IMR-90 (cell line): ENCODE data around the gene HOXD13. TPM values are rescaled to one million over a fixed set of nuclear protein-coding genes. Genes with fewer than 3 reads are reported as not detected.

Experiments used
- ATAC-seq: fragments of 200-7000 bp; cut with Tn5 transposase; 2 replicates; pipeline ENCODE4 v1.9.1; 2020; ENCODE audit warnings: low read depth, mild to moderate bottlenecking, moderate library complexity
- BruUV-seq: library from RNA; stranded (reverse); fragments of 400-500 nt; replicated peaks from 2 replicates; lab custom pipeline; 2021; lab: Mats Ljungman, UMichigan
- CTCF ChIA-PET: fragments of 300-600 bp; formaldehyde crosslinking; extraction: SDS; loops from one replicate; lab custom pipeline; 2021; ENCODE audit warnings: antibody characterized with exemption; lab: Yijun Ruan, JAX
- POLR2A ChIA-PET: fragments of 300-600 bp; sonication (Branson Sonifier 250); formaldehyde crosslinking; loops from one replicate; lab custom pipeline; 2022; ENCODE audit warnings: antibody characterized with exemption; ENCODE audit not compliant: unreplicated experiment; lab: Charles Lee
- DNase-seq: peaks from one replicate; pipeline ENCODE4 v3.0.0; 2013
- H2AFZ ChIP-seq: replicated peaks from 2 replicates; pipeline ENCODE3; 2013; ENCODE audit warnings: low read length, mild to moderate bottlenecking; ENCODE audit not compliant: poor library complexity
- H2AK5ac ChIP-seq: 2 replicates; pipeline ENCODE4 v1.6.1; 2013; ENCODE audit warnings: low read depth, low read length, inconsistent platforms
- H2AK9ac ChIP-seq: replicated peaks from 2 replicates; pipeline ENCODE3; 2013; ENCODE audit warnings: mild to moderate bottlenecking, low read depth, low read length, moderate library complexity; ENCODE audit not compliant: poor library complexity
- H2BK120ac ChIP-seq: 2 replicates; pipeline ENCODE4 v1.6.1; 2013; ENCODE audit warnings: low read depth, low read length, inconsistent platforms
- H2BK15ac ChIP-seq: 3 replicates; pipeline ENCODE4 v1.6.1; 2013; ENCODE audit warnings: low read depth, low read length, inconsistent platforms
- H2BK20ac ChIP-seq: 2 replicates; pipeline ENCODE4 v1.6.1; 2013; ENCODE audit warnings: low read depth, mild to moderate bottlenecking, inconsistent platforms, low read length, moderate library complexity
- H2BK5ac ChIP-seq: 2 replicates; pipeline ENCODE4 v1.6.1; 2013; ENCODE audit warnings: mild to moderate bottlenecking, low read depth, low read length, inconsistent platforms; ENCODE audit not compliant: poor library complexity, severe bottlenecking
- H3K14ac ChIP-seq: replicated peaks from 2 replicates; pipeline ENCODE4 v1.6.1; 2013; ENCODE audit warnings: low read depth, low read length, inconsistent platforms
- H3K18ac ChIP-seq: 2 replicates; pipeline ENCODE4 v1.6.1; 2013; ENCODE audit warnings: low read depth, low read length, control low read depth
- H3K23ac ChIP-seq: 2 replicates; pipeline ENCODE4 v1.6.1; 2013; ENCODE audit warnings: low read depth, low read length, inconsistent platforms
- H3K27ac ChIP-seq: 2 replicates; pipeline ENCODE4 v1.5.1; 2013; ENCODE audit warnings: mild to moderate bottlenecking, control low read depth, low read length; ENCODE audit not compliant: insufficient read depth
- H3K27me3 ChIP-seq: 2 replicates; pipeline ENCODE4 v1.6.1; 2013; ENCODE audit warnings: low read length; ENCODE audit not compliant: control insufficient read depth, insufficient read depth
- H3K36me3 ChIP-seq: 2 replicates; pipeline ENCODE4 v1.6.1; 2013; ENCODE audit warnings: low read length, mixed read lengths; ENCODE audit not compliant: control insufficient read depth, insufficient read depth
- H3K4ac ChIP-seq: 2 replicates; pipeline ENCODE4 v1.6.1; 2013; ENCODE audit warnings: low read depth, low read length, inconsistent platforms
- H3K4me1 ChIP-seq: 2 replicates; pipeline ENCODE4 v1.6.1; 2013; ENCODE audit warnings: low read length, mixed read lengths; ENCODE audit not compliant: control insufficient read depth, insufficient read depth
- H3K4me2 ChIP-seq: 2 replicates; pipeline ENCODE4 v1.6.1; 2013; ENCODE audit warnings: low read depth, mild to moderate bottlenecking, control low read depth, low read length, moderate library complexity
- H3K4me3 ChIP-seq: 2 replicates; pipeline ENCODE4 v1.5.1; 2013; ENCODE audit warnings: low read depth, mild to moderate bottlenecking, control low read depth, low read length, moderate library complexity; ENCODE audit not compliant: insufficient read depth
- H3K56ac ChIP-seq: 2 replicates; pipeline ENCODE4 v1.6.1; 2013; ENCODE audit warnings: low read length, inconsistent platforms; ENCODE audit not compliant: insufficient read depth; ENCODE audit errors: extremely low read depth
- H3K79me1 ChIP-seq, 2 experiments: 2 replicates each; pipeline ENCODE4 v1.6.1; 2013; ENCODE audit warnings: low read length in 2 of 2, inconsistent platforms in 1 of 2, low read depth in 1 of 2
- H3K9ac ChIP-seq: 2 replicates; pipeline ENCODE4 v1.6.1; 2013; ENCODE audit warnings: low read depth, low read length, control low read depth
- H3K9me1 ChIP-seq: 2 replicates; pipeline ENCODE4 v1.6.1; 2013; ENCODE audit warnings: low read length, inconsistent platforms; ENCODE audit not compliant: insufficient read depth
- H3K9me3 ChIP-seq: 2 replicates; pipeline ENCODE4 v1.6.1; 2013; ENCODE audit warnings: low read length; ENCODE audit not compliant: control insufficient read depth, insufficient read depth
- H4K20me1 ChIP-seq: 2 replicates; pipeline ENCODE4 v1.6.1; 2013; ENCODE audit warnings: low read length, inconsistent platforms; ENCODE audit not compliant: insufficient read depth
- H4K5ac ChIP-seq: 2 replicates; pipeline ENCODE4 v1.6.1; 2013; ENCODE audit warnings: mild to moderate bottlenecking, low read depth, low read length, control low read depth
- H4K8ac ChIP-seq, 2 experiments: 2 replicates each; pipeline ENCODE4 v1.6.1; 2013; ENCODE audit warnings: low read depth in 2 of 2, low read length in 2 of 2, control low read depth in 1 of 2, inconsistent platforms in 1 of 2
- H4K91ac ChIP-seq: 2 replicates; pipeline ENCODE4 v1.6.1; 2013; ENCODE audit warnings: low read depth, low read length, inconsistent platforms; ENCODE audit not compliant: insufficient read depth
- BHLHE40 ChIP-seq: fragments of 150-350 bp; IDR thresholded peaks from 2 replicates; pipeline ENCODE4 v1.6.1; 2016; ENCODE audit warnings: mild to moderate bottlenecking, low read depth, low read length
- CHD1 ChIP-seq: IDR thresholded peaks from 2 replicates; pipeline ENCODE4 v1.6.1; 2012; ENCODE audit warnings: low read depth, low read length, improper control_type of control experiment
- CTCF ChIP-seq: conservative IDR thresholded peaks from 2 replicates; pipeline ENCODE4 v1.5.1; 2012; ENCODE audit warnings: mild to moderate bottlenecking, low read depth, low read length, improper control_type of control experiment
- ELK1 ChIP-seq: fragments of 150-350 bp; IDR thresholded peaks from 2 replicates; pipeline ENCODE4 v1.6.1; 2016; ENCODE audit warnings: low read depth, mild to moderate bottlenecking, low read length, moderate library complexity, borderline replicate concordance
- MAFK ChIP-seq: IDR thresholded peaks from 2 replicates; pipeline ENCODE4 v1.6.1; 2012; ENCODE audit warnings: low read depth, low read length, improper control_type of control experiment
- MXI1 ChIP-seq: IDR thresholded peaks from 2 replicates; pipeline ENCODE4 v1.6.1; 2012; ENCODE audit warnings: low read depth, mild to moderate bottlenecking, low read length, moderate library complexity, borderline replicate concordance
- POLR2A ChIP-seq: IDR thresholded peaks from 2 replicates; pipeline ENCODE4 v1.6.1; 2012; ENCODE audit warnings: mild to moderate bottlenecking, low read depth, low read length
- SMC3 ChIP-seq: fragments of 150-350 bp; IDR thresholded peaks from 2 replicates; pipeline ENCODE4 v1.6.1; 2016; ENCODE audit warnings: low read depth, mild to moderate bottlenecking, antibody characterized with exemption, low read length, moderate library complexity
- USF2 ChIP-seq: fragments of 150-350 bp; IDR thresholded peaks from 2 replicates; pipeline ENCODE4 v1.6.1; 2017; ENCODE audit warnings: mild to moderate bottlenecking, antibody characterized with exemption, low read length, low read depth
- WGBS, 2 experiments: methylation state at CpG; one replicate each; pipeline versions ENCODE4 v1.1.5 to v1.1.7; 2013; ENCODE audit warnings: missing lambda C conversion rate in 2 of 2; ENCODE audit not compliant: insufficient read length in 1 of 2; ENCODE audit errors: extremely low coverage in 2 of 2; 5-methylcytosine and 5-hydroxymethylcytosine counted together
- dilution Hi-C: fragments of 300-500 bp; cut with HindIII; formaldehyde crosslinking; loops from one replicate; pipeline ENCODE4 v1.14.3; 2018; ENCODE audit warnings: low sequenced_read_pairs; ENCODE audit not compliant: unreplicated experiment
- in situ Hi-C: fragments of 300-500 bp; cut with MboI; formaldehyde crosslinking; loops from 3 replicates; pipeline ENCODE4 v1.14.3; 2019; ENCODE audit warnings: low sequenced_read_pairs, inconsistent platforms, mixed read lengths
- intact Hi-C: fragments of 100-400 bp; cut with micrococcal nuclease; formaldehyde crosslinking; loops from 2 replicates; pipeline ENCODE4 v1.10.0; 2022
- polyA plus RNA-seq, 3 experiments: library from polyadenylated mRNA; depleted of rRNA; stranded (reverse); fragments of >200 nt; gene quantifications; 2 replicates each; pipeline ENCODE4 v1.2.3, GENCODE V29; 2012; ENCODE audit warnings: low replicate concordance in 1 of 3
- total RNA-seq: library from RNA; depleted of rRNA; stranded (reverse); fragments of >200 nt; gene quantifications from 2 replicates; pipeline ENCODE4 v1.2.3, GENCODE V29; 2012

The HOXD13 gene
- total and polyA plus RNA-seq, 2 of the 4 experiments (the other 2 are of a cell fraction), result not detected

- TF ChIP-seq CTCF (no peak), USF2 (no peak)
Measured at GRCh38 chr2:176056406-176056805, 36.1 kb upstream of the HOXD13 start (continued).

- Histone ChIP-seq H2BK20ac (no peak overlapping the region), H3K56ac (no peak overlapping the region), H3K9me3 (no peaks in the 10 kb centered on the region; the same call in 1 of the 2 replicates), H3K14ac (no peak overlapping the region), H3K4ac (no peak overlapping the region), H3K27ac (no peak overlapping the region), H2AFZ (no peak overlapping the region), H2AK5ac (no peak overlapping the region), H3K9ac (no peak overlapping the region), H3K27me3 (peaks cover 32% of the 10 kb centered on the region), H3K18ac (no peak overlapping the region), H3K79me1 (no peaks in the 10 kb centered on the region), H2AK9ac (no peak overlapping the region), H4K5ac (no peak overlapping the region), H4K20me1 (no peaks in the 10 kb centered on the region), H3K4me1 (no peaks in the 10 kb centered on the region), H4K91ac (no peak overlapping the region), H3K23ac (no peak overlapping the region), H4K8ac (no peak overlapping the region), H3K4me3 (no peak overlapping the region), H3K9me1 (no peaks in the 10 kb centered on the region), H2BK5ac (no peak overlapping the region), H2BK15ac (no peak overlapping the region), H2BK120ac (no peak overlapping the region), H3K36me3 (no peaks in the 10 kb centered on the region), H3K4me2 (no peak overlapping the region)
- CTCF ChIA-PET, result no interaction called here
- in situ Hi-C loops (no loop called here), dilution Hi-C loops (no loop called here), intact Hi-C loops (no loop called here)
- ATAC-seq (no peak), DNase-seq (no peak)
- no TSS peak for BruUV-seq
- POLR2A ChIA-PET, result no interaction called here
- WGBS, 2 experiments, result no CpG with 5 or more reads among the region's 2 CpGs
- TF ChIP-seq MXI1, result no peak
- TF ChIP-seq CHD1, result no peak
- no peak for TF ChIP-seq MAFK
- no peak for TF ChIP-seq USF2
- no peak for TF ChIP-seq ELK1
- no peak for TF ChIP-seq BHLHE40
- no peak for TF ChIP-seq SMC3
- TF ChIP-seq POLR2A, result no peak
- TF ChIP-seq CTCF, result no peak
Measured at GRCh38 chr2:176063958-176064357, 28.6 kb upstream of the HOXD13 start.
